ENCODE data around the gene MAPK1. TPM values are rescaled to one million over a fixed set of nuclear protein-coding genes. Genes with fewer than 3 reads are reported as not detected.
A peak's percentile ranks its signal among the peaks of the same experiment; 100 is the strongest.

MAPK1 gene
- total RNA-seq, 2 experiments from 2014 or later = 39.4 to 44.0 TPM

DNA sequence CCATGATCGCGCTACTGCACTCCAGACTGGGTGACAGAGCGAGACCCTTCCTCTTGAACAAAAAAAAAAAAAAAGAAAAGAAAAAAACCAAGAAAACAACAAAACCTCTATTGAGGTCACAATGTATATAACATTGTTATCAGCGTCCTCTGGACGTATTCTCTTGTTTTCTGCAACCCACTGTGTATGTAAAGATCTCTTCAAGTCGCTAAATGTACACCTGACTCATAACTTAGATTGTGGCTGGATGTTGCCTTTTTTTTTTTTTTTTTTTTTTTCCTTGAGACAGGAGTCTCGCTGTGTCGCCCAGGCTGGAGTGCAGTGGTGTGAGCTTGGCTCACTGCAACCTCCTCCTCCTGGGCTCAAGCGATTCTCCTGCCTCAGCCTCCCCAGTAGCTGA lies 130.5 kb downstream of the MAPK1 start:
- no peak overlapping the region for H3K27ac ChIP-seq (ENCODE audit: low read depth in 1 of 2, low read length in 2 of 2)
- ATAC-seq (ENCODE audit: poor library complexity) (no peak), DNase-seq (peak in 1 of 14 experiments; percentile 16)
- H3K4me3 Mint-ChIP-seq = peak overlapping the region; percentile 52
- ChIA-PET CTCF (no interaction called here), POLR2A (no interaction called here)
- H3K4me3 ChIP-seq (ENCODE audit: low read length) = no peak overlapping the region
- peaks cover 23% of the 10 kb centered on the region for H3K4me1 ChIP-seq (ENCODE audit: insufficient read depth, low read length)
- no peaks in the 10 kb centered on the region for H3K9me3 ChIP-seq (ENCODE audit: control insufficient read depth in 1 of 2, insufficient read depth in 1 of 2, low read length in 2 of 2)
- no peaks in the 10 kb centered on the region for H3K36me3 Mint-ChIP-seq (ENCODE audit: low read depth)
- no peaks in the 10 kb centered on the region for H3K27me3 Mint-ChIP-seq
- no peaks in the 10 kb centered on the region for H3K36me3 ChIP-seq (ENCODE audit: insufficient read depth, low read length)
- intact Hi-C loops (cut with DNase I, micrococcal nuclease) = loop anchor here in 1 of 2 experiments (2.0 kb wide), 1 partner anchor 130 kb away; the partner anchor contains the start of gene MAPK1
- H3K9me3 Mint-ChIP-seq = no peaks in the 10 kb centered on the region
- TF ChIP-seq, protein P1, sequence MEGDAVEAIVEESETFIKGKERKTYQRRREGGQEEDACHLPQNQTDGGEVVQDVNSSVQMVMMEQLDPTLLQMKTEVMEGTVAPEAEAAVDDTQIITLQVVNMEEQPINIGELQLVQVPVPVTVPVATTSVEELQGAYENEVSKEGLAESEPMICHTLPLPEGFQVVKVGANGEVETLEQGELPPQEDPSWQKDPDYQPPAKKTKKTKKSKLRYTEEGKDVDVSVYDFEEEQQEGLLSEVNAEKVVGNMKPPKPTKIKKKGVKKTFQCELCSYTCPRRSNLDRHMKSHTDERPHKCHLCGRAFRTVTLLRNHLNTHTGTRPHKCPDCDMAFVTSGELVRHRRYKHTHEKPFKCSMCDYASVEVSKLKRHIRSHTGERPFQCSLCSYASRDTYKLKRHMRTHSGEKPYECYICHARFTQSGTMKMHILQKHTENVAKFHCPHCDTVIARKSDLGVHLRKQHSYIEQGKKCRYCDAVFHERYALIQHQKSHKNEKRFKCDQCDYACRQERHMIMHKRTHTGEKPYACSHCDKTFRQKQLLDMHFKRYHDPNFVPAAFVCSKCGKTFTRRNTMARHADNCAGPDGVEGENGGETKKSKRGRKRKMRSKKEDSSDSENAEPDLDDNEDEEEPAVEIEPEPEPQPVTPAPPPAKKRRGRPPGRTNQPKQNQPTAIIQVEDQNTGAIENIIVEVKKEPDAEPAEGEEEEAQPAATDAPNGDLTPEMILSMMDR (IDR thresholded peaks at IDR 0.05) = no peak
- H3K4me1 Mint-ChIP-seq (ENCODE audit: low read depth) = peaks cover 14% of the 10 kb centered on the region
- no peaks in the 10 kb centered on the region for H3K27me3 ChIP-seq (ENCODE audit: control insufficient read depth in 1 of 2, insufficient read depth in 2 of 2, low read length in 2 of 2)
- H3K27ac Mint-ChIP-seq = peak overlapping the region; percentile 9

DNA sequence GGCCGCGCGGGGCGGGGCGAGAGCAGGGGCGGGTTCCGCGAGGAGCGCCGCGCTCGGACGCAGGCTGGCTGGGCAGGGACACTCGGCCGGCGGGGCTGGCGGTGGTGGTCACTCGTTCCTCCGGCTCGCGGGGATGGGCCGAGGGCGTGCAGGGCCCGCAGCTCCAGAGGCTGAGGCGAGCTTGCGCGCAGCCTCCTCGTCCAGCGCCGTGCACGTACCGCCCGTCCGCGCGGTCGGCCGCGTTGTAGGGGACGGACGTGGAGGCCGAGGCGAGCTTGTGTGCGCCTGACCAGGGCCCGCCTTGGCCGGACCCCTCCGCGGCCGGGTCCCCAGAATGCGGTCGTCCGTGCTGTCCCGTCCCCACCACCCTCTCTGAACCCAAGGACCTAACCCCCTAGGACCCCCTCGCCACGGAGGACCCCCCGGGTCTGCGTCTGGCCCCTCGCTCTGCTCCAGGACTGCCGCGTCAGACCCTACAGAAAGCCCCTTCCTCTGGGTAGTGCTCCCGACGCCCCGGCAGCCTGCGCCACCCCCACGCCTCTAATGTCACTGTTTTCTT lies 131.3 kb downstream of the MAPK1 start:
- POLR2A ChIA-PET = interaction anchor here (0.7 to 1.8 kb wide), 8 partner anchors 10 to 131 kb away, joined by 3 to 10 read pairs (median 6); partner anchors contain the start of genes MAPK1, SDF2L1 and YDJC
- no peak for ATAC-seq (ENCODE audit: poor library complexity)

DNA sequence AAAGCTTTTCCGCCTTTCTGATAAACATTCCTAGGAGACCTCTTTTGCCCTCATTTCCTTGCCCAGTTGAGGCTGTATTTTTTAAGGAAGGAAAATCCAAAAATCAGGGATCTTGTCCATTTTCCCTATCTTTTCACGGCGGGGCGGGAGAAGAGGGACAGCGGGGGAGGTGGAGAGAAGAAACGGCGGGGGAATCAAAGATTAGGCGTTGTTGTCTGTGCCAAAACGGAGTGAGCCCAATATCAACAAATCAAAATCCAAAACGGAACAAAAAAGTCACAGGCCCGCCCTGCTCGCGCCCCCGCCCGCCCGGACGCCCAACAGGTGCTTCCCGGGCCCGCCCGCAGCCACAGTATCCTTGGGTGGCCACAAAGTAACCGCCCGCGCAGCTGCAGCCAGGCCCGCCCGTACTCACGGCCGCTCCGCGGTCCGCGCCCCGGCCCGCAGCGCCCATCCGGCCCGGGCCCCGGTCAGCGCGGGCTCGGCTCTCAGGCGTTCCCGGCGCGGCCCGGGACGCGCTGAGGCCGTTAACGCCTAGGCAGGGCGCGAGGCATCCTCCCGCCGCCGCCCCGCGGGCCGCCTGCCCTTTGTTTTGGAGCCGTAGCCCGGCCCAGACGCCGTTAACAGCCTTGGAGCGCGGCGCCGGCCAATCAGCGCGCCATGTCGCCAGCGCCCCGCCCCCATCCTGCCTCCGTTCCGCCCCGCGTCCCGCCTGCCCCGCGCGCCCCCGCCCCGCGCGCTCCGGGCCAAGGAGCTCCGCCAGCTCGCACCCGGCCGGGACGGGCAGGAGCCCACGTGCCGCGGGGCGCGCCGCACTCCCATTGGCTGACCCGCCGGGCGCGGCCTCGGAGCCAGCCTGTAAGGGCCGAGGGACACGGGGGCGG lies 132.0 kb downstream of the MAPK1 start, which contains the start of gene YPEL1:
YPEL1 (minus strand) TSS at position 595 of the 884 bp plus-strand sequence. CDS start 25,050 bp downstream, outside the sequence.
- Mint-ChIP-seq H3K9me3 (no peaks in the 10 kb centered on the region), H3K36me3 (ENCODE audit: low read depth) (no peaks in the 10 kb centered on the region), H3K4me3 (peak within 1 kb of the TSS; percentile 80), H3K27ac (peak within 1 kb of the TSS; percentile 79), H3K27me3 (no peaks in the 10 kb centered on the region), H3K4me1 (ENCODE audit: low read depth) (peaks cover 14% of the 10 kb centered on the region)
- H3K4me3 ChIP-seq (ENCODE audit: low read length) = peak within 1 kb of the TSS; percentile 56
- ChIA-PET POLR2A (interaction anchor here (0.7 to 1.8 kb wide), 10 partner anchors 9 to 132 kb away, joined by 3 to 10 read pairs (median 4); partner anchors contain the start of genes MAPK1, SDF2L1 and YDJC), CTCF (interaction anchor here (1.1 to 1.5 kb wide), 4 partner anchors 22 to 203 kb away, joined by 3 to 5 read pairs (median 4); partner anchors contain the start of gene YDJC)
- H3K9me3 ChIP-seq (ENCODE audit: control insufficient read depth in 1 of 2, insufficient read depth in 1 of 2, low read length in 2 of 2) = no peaks in the 10 kb centered on the region
- peak; percentile 94 for ATAC-seq (ENCODE audit: poor library complexity)
- TF ChIP-seq, protein P1 (IDR thresholded peaks at IDR 0.05) = no peak
- H3K27ac ChIP-seq (ENCODE audit: low read depth in 1 of 2, low read length in 2 of 2) = peak within 1 kb of the TSS; percentile 57 to 59
- H3K27me3 ChIP-seq (ENCODE audit: control insufficient read depth in 1 of 2, insufficient read depth in 2 of 2, low read length in 2 of 2) = no peaks in the 10 kb centered on the region
- peak; percentile 91 to 99 (median 96) for DNase-seq
- peaks cover 23% of the 10 kb centered on the region for H3K4me1 ChIP-seq (ENCODE audit: insufficient read depth, low read length)
- intact Hi-C loops (cut with DNase I, micrococcal nuclease) = loop anchor here in 1 of 2 experiments (2.0 kb wide), 1 partner anchor 131 kb away; the partner anchor contains the start of gene MAPK1
- H3K36me3 ChIP-seq (ENCODE audit: insufficient read depth, low read length) = no peaks in the 10 kb centered on the region

More for the DNA sequence above, 131.3 kb downstream of the MAPK1 start:
- no peaks in the 10 kb centered on the region for H3K36me3 Mint-ChIP-seq (ENCODE audit: low read depth)
- no peaks in the 10 kb centered on the region for H3K9me3 Mint-ChIP-seq
- no peak overlapping the region for H3K27ac Mint-ChIP-seq
- peak overlapping the region; percentile 38 for H3K4me3 ChIP-seq (ENCODE audit: low read length)
- TF ChIP-seq, protein P1 (IDR thresholded peaks at IDR 0.05) = no peak
- no peaks in the 10 kb centered on the region for H3K36me3 ChIP-seq (ENCODE audit: insufficient read depth, low read length)
- DNase-seq = no peak
- CTCF ChIA-PET = interaction anchor here (1.1 to 1.5 kb wide), 3 partner anchors 26 to 202 kb away, joined by 4 to 5 read pairs (median 4); partner anchors contain the start of gene YDJC
- H3K27me3 Mint-ChIP-seq = no peaks in the 10 kb centered on the region
- peak overlapping the region; percentile 78 for H3K4me3 Mint-ChIP-seq
- H3K4me1 ChIP-seq (ENCODE audit: insufficient read depth, low read length) = peaks cover 23% of the 10 kb centered on the region
- H3K4me1 Mint-ChIP-seq (ENCODE audit: low read depth) = peaks cover 14% of the 10 kb centered on the region
- H3K9me3 ChIP-seq (ENCODE audit: control insufficient read depth in 1 of 2, insufficient read depth in 1 of 2, low read length in 2 of 2) = no peaks in the 10 kb centered on the region
- H3K27ac ChIP-seq (ENCODE audit: low read depth in 1 of 2, low read length in 2 of 2) = no peak overlapping the region
- H3K27me3 ChIP-seq (ENCODE audit: control insufficient read depth in 1 of 2, insufficient read depth in 2 of 2, low read length in 2 of 2) = no peaks in the 10 kb centered on the region
- intact Hi-C loops (cut with DNase I, micrococcal nuclease) = loop anchor here in 1 of 2 experiments (2.0 kb wide), 1 partner anchor 131 kb away; the partner anchor contains the start of gene MAPK1
